Superior temporal gyrus (tissue), 1 donor: ENCODE results near the gene NCDN.

ENCODE experiments used
- DNase-seq: peaks from one replicate; pipeline ENCODE4 v3.0.0-alpha.2; 2016; ENCODE audit errors: extremely low spot score

Gene NCDN

DNA sequence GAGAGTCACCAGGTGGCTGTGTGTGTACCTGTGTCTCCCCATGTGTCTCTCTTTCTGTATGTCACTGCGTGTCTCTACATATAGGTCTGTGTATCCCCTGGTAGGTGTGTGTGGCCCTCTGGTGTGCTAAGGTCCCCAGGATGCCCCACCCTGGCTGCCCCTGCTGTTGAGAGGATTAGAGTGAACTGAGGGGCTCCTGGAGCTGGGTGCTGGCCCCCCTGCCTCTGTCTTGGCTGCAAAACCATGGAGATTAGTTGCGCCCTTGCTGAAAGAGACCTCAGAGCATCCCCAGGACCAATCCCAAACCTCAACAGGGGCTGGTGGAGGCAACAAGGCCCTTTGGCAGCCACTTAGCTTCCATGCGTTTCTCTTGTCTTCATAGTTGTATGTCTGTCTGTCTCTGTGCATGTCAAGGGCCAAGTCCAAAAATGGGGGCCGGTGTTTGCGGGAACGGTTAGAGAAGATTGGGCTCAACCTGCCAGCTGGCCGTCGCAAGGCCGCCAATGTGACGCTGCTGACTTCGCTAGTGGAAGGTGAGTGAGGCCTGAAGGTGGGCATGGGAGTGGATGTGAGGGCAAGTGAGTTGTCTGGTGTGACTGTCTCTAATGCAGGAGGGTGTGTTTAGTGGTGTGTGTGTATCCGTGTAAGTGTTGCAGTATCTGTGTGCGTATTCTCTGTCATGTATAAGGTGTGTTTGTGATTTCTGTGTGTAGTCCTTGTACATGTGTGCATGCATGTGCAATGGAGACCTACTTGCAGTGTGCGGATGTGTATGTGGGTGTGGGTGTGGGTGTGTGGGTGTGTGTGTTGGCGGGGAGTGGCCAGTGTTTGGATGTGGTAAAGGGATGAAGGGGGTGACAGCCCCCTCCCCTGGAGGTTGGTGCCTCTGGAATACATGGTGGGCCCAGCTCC, 32.2 kb downstream of the NCDN start:
- no peak for DNase-seq

DNA sequence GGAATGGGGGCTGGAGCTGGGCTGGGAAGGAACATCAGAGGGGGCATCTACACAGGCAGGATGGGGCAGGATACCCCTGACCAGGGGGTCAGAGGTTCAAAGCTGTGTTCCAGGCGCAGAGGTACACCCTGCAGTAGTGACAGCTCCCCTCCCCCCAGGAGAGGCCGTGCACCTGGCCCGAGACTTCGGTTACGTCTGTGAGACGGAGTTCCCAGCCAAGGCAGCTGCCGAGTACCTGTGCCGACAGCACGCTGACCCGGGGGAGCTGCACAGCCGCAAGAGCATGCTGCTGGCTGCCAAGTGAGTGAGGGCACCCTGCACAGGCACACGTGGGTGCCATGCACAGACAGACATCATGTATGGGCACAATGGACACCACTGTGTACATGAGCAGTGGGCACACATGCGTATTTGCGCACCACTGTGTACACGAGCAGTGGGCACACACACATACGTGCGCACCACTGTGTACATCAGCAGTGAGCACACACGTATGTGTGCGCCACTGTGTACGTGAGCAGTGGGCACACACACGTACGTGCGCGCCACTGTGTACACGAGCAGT, 33.0 kb downstream of the NCDN start:
- no peak for DNase-seq

DNA sequence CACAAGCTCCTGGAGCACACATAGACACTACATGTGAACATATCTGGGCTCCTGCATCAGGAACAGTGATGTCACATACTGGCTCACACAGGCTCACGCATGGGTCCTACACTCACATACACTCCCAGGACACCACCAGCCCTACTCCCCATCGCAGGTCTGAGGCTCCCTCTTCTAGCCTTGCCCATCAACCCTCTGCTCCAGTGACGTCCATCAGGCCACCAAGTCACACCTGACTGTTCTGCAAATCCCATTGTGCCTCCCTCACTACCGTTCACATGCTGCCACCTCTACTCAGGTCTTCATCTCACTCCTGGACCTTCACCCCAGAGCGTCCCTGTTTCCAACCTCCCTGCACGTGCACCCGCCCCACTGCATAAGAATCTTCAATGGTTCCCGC, 33.6 kb downstream of the NCDN start:
- DNase-seq, result no peak

DNA sequence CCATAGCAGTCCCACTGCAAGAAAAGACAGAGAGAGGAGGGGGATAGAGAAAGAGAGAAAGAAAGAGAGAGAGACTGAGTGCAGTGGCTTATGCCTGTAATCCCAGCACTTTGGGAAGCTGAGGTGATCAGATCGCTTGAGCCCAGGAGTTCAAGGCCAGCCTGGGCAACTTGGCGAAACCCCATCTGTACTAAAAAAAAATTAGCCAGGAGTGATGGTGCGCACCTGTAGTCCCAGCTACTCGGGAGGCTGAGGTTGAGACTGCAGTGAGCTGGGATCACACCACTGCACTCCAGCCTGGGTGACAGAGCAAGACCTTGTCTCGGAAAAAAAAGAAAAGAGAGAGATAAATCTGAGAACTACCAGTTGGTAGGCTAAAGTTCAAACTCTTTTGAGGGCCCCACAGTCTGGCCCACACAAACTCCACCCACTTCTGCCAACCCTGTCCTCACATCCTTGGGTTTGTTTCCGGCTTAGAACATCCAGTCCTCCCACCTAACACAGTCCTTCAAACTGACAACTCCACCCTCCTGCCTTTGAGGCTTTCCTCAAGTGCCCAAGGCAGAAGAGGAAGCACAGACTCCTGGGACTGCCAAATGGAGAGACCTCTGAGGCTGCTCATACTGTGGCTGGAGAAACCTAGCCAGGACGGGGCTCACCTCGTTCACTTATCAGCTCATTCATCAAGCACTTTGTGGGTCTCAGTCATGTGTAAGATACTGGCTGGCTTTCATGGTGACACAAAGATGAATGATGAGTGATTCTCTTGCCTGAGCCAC, 35.6 kb downstream of the NCDN start:
- DNase-seq, result no peak

DNA sequence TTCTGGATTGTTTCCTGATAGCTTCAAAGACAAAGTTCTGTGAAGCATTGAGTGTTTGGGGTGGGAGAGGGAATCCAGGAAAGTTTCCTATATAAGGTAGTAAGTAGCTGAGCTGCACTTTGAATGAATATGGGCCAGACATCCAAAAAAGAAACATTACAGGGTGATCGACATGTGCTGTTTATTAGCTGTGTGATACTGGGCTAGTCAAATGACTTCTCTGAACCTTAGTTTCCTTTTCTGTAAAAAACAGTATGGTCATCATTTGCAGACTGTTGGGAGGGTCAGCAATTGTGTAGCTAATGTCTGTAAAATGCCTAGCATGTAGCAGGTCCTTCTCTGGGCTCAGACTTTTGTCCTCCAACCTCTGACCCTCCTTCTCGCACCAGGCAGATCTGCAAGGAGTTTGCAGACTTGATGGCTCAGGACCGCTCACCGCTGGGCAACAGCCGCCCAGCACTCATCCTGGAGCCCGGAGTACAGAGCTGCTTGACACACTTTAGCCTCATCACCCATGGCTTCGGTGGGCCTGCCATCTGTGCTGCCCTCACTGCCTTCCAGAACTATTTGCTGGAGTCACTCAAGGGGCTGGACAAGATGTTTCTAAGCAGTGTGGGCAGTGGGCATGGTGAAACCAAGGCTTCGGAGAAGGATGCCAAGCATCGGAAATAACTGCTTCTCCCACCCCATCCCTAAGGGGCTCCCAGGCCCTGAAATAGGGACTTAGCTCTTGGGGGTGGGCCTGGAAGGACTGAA, 36.6 kb downstream of the NCDN start:
- no peak for DNase-seq

DNA sequence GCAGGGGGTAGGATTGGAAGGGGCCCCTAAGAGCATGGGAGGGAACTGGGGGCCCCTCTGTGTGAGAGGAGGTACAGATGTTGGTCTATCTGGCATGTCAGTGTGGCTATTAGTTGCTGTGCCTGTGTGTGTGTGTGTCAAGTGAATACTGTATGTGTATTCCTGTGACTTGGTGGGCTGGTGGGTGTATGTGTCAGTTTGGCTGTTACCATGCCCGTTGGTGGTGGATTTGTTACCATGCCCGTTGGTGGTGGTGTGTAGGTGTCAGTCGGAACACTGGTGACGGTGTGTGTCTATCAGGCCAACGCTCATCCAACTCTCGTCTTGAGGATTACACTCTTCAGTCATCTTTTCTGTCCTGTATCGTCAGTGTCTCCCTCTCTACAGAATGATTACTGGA, 38.1 kb downstream of the NCDN start:
- DNase-seq, result no peak

DNA sequence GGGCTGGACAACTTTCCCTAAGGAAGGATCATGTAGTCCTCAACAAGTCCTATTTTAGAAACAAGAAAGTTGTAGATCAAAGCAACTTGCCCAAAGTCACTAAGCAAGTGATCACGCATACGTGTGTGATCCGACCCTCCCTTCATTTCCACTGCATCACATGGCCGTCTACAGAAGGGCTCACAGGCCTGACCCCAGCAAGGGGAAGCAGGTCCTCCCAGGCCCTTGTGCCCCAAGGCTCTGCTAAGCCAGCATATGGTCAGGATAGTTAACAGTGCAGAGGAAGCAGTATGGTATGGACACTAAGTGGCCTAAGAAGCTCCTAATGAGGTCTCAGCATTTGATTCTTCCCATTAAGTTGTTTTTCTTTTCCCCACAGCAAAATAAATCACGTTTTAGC, 40.3 kb downstream of the NCDN start:
- DNase-seq, result no peak

DNA sequence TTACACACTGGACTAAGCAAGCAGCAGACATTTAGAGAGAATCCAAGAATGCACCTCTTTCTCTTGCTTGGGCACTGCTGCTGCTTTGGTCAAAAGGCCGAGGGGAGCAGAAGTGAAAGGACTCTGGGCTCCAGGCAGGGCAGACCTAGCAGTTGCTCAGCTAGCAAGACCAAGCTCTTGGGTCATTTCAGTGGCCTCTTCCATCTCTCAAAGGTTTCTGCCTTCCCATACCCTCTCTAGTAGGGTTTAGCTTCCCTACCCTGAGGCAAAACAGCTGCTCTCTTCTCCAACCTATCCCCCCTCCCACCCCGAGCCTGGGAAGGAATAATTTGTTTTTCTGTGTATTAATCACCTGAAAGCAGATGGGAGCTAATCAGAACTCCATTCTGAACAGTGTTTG, 41.3 kb downstream of the NCDN start:
- no peak for DNase-seq

DNA sequence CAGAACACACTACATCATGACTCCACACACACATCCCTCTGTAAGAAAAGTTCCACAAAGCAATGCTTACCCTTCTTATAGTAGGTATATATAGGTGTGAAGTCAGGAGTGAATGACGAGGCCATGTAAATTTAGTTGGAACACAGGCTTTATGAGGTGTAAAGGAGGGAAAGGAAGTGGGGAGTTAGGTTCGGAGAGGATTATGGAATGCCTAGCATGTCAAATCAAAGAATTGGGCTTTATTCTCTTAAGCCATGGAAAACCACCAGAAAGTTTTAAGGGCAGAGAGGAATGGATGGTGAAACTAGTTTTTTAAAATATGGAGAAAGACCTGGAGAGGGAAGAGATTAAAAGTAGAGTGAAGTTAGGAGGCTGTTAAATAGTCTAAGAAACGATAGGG, 41.8 kb downstream of the NCDN start:
- no peak for DNase-seq

DNA sequence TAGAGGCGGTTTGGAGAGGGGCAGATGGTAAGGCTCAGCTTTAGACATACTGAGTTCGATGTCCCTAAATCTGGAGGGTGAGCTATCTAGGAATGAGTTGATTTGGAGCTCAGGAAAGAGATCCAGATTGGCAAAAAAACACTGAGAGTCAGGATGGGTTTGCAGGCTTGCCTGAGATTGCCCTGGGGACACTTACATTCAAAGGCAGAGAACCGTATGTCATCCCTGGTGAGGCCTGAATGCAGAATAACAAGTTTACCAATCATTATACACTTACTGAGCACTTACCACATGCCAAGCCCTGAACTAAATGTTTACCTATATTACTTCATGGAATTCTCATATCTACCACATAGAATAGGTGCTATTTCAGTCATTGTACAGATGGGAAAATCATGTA, 43.0 kb downstream of the NCDN start:
- no peak for DNase-seq

DNA sequence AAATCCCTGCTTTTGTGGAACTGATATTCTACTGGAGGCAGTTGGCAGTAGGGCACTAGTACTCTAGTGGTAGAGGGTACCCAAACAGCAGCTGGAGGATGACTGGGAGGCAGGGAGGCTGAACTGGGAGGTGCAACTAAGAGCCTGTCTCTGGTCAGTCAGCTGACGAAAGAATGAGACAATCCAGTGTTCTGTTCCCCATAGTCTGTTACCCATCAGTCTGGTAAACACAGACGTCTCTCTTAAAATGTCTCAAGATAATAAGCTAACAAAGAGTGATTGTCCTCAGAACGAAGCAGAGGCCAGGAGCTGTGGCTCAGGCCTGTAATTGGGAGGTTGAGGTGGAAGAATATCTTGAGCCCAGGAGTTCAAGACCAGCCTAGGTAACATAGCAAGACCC, 45.9 kb downstream of the NCDN start:
- peak; percentile 56 for DNase-seq

DNA sequence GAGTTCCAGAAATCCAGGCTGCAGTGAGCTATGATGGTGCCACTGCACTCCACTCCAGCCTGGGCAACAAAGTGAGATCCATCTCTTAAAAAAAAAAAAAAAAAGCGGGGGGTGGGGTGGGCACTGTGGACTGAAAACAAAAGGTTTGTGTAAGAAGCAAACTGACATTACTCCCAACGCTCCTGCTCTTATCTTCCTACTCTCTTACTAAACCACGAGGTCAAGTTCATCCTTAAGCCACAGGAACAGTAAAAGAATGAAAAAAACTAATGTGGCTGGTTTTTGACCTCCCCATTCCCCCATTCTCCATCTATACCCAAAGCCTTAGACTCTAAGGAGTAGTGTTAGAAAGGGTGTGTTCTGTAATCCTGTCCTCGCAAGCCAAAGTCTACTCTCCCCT, 46.3 kb downstream of the NCDN start:
- no peak for DNase-seq

DNA sequence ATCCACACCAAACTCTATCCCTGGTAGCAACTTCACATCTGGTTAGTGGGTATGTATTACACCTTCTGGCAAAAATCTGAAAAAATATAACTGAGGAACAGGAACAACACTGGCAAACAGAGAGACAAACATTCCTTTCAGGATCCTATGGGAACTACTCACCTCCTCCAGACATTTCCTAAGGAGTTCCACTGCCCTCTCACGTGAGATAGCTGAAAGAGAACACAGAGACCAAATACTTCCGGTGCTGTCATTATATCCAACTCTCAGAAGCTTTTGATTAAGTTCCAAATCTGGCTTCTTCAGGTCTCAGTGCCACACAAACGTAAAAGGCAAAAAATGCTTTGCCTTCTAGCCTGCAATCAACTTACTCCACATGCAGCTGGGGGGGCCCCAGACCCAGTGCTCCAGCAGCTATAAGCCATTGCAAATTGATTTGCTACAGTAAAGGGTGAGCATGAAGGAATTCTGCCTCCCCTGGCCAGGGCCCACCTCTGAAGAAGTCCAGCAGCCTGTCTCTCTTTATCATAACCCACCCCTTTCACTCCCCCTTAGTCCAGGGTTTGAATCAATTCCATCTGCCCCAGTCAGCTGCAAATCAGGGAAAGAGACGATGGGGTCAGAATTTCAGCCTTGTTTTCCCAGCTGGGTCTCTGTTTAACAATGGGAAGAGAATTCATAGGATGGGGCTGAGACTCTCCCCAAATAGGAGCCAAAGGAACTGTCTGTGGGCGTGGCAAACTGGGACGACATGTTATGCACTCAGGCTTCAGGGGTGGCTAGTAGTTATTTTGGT, 47.7 kb downstream of the NCDN start:
- no peak for DNase-seq

DNA sequence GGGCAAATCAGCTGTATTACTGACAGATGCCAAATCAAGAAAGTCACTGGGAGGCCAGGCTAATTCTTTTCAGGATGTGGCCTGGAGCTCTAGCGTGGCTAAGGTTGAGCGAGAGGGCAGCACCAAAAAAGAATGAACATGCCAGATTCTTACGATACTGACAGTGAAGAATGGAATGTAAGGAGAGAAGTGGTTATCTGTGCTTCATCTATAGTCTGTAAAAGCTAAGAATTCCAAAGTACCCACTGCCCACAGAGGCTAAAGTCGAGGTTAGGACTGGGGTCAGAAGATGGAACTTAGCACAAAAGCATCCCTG, 48.2 kb downstream of the NCDN start:
- no peak for DNase-seq

DNA sequence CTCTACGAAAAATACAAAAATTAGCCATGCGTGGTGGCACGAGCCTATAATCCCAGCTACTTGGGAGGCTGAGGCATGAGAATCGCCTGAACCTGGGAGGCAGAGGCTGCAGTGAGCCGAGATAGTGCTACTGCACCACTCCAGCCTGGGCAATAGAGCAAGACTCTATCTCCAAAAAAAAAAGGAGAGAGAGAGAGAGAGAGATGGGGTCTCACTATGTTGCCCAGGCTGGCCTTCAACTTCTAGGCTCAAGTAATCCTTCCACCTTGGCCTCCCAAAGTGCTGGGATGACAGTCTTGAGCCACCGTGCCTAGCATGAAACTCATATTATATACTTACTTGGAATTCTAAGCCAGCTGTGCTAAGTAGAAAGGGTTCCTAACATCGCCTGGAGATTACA, 54.1 kb downstream of the NCDN start:
- DNase-seq, result no peak

DNA sequence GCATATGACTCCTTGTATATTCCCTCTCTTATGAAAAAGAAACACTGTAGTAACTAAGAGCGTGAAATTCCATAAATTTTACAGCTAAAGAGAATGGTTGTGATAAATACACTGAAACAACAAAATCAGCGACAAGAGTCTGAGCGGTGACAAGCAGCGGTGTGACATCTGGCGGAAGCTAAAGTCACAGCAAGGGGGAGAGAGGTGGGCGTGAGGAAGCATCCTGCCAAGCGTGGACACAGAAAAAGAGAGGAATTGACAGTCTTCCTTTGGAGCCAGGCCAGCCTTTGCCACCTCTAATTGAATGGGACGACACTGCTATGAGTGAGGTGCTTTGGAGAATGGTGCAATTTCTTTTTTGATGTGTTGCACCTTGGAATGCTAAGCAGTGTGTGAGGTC, 57.8 kb downstream of the NCDN start:
- DNase-seq, result no peak
